ENCODE data around the gene MSI2. TPM values are rescaled to one million over a fixed set of nuclear protein-coding genes. Genes with fewer than 3 reads are reported as not detected.

MSI2 gene
- total and polyA plus RNA-seq, 7 donors = 37.6 to 133 (median 87.1) TPM

Other genes with a start within 250 kb of the MSI2 start
- 100 to 1,000 TPM in 2 of 4 donors, 10 to 100 TPM in 2; 86.0 to 231 (median 105) TPM for gene AKAP1, start 171.3 kb upstream of the MSI2 start, total RNA-seq
- 100 to 1,000 TPM in 1 of 3 donors, 10 to 100 TPM in 2; 42.3 to 127 (median 61.6) TPM for gene AKAP1, start 171.3 kb upstream of the MSI2 start, polyA plus RNA-seq

Data from psoas muscle (tissue), 7 donors.